DMS153 treated with DMSO at 0.1 percent for 48 hours (cell line): Measurements from ENCODE around the gene IGFBP6.

Experiments
- DNase-seq: peaks from one replicate; lab custom pipeline; 2025; ENCODE audit not compliant: unreplicated experiment; lab: John Stamatoyannopoulos, UW

IGFBP6 gene

GRCh38 chr12:53097564-53098353 is at the start of gene IGFBP6:
Gene IGFBP6, plus strand, starts transcription at chr12:53097667. Its CDS starts 51 bp downstream, at chr12:53097718.
- peak; percentile 50 for DNase-seq

GRCh38 chr12:53048033-53048779 is 49.3 kb upstream of the IGFBP6 start:
- peak; percentile 14 for DNase-seq

GRCh38 chr12:53048780-53049401 is 48.6 kb upstream of the IGFBP6 start:
- no peak for DNase-seq

- peak; percentile 42 for DNase-seq
These were observed 47.7 kb upstream of the IGFBP6 start, which contains the start of gene TNS2 for GRCh38 chr12:53049571-53050318. Gene TNS2, plus strand, starts transcription at chr12:53050065. Its CDS starts 121 bp downstream, at chr12:53050186.

GRCh38 chr12:53050426-53051057 is 46.9 kb upstream of the IGFBP6 start:
- DNase-seq = no peak

- DNase-seq = no peak
These were observed 46.2 kb upstream of the IGFBP6 start for GRCh38 chr12:53051058-53051880.

GRCh38 chr12:53051881-53052412 is 45.5 kb upstream of the IGFBP6 start:
- no peak for DNase-seq

GRCh38 chr12:53052419-53053217 is 44.8 kb upstream of the IGFBP6 start:
- DNase-seq = no peak

- DNase-seq = peak; percentile 85
These were observed 44.0 kb upstream of the IGFBP6 start for GRCh38 chr12:53053218-53054111.

GRCh38 chr12:53054112-53054878 is 43.2 kb upstream of the IGFBP6 start:
- peak; percentile 86 for DNase-seq

GRCh38 chr12:53055471-53056266 is 41.8 kb upstream of the IGFBP6 start:
- DNase-seq = no peak

- DNase-seq = no peak
These were observed 41.2 kb upstream of the IGFBP6 start for GRCh38 chr12:53056296-53056695.

- DNase-seq = no peak
These were observed 40.6 kb upstream of the IGFBP6 start for GRCh38 chr12:53056901-53057300.

- DNase-seq = no peak
These were observed 39.5 kb upstream of the IGFBP6 start for GRCh38 chr12:53057816-53058500.

GRCh38 chr12:53058674-53059433 is 38.6 kb upstream of the IGFBP6 start:
- no peak for DNase-seq
